GM21786 (cell line): ENCODE data around the gene TSPAN3.
A peak's percentile ranks its signal among the peaks of the same experiment; 100 is the strongest.

Source experiments
- ATAC-seq: cut with Tn5 transposase; IDR thresholded peaks from one replicate; pipeline ENCODE4 v1.9.1; 2021; ENCODE audit not compliant: unreplicated experiment

TSPAN3 gene

GRCh38 chr15:77025083-77025901 is 45.6 kb downstream of the TSPAN3 start:
- ATAC-seq: no peak

- no peak for ATAC-seq
Observed at GRCh38 chr15:77024273-77025082, 46.4 kb downstream of the TSPAN3 start.

GRCh38 chr15:77023576-77024272 is 47.2 kb downstream of the TSPAN3 start:
- no peak for ATAC-seq

- no peak for ATAC-seq
Observed at GRCh38 chr15:77022646-77023575, 48.0 kb downstream of the TSPAN3 start.

GRCh38 chr15:77021803-77022381 is 49.0 kb downstream of the TSPAN3 start:
- ATAC-seq: no peak

GRCh38 chr15:77021088-77021481 is 49.8 kb downstream of the TSPAN3 start:
- ATAC-seq: no peak

- no peak for ATAC-seq
Observed at GRCh38 chr15:77020348-77021087, 50.4 kb downstream of the TSPAN3 start.

- ATAC-seq: no peak
Observed at GRCh38 chr15:77019521-77020331, 51.2 kb downstream of the TSPAN3 start.

GRCh38 chr15:77018796-77019505 is 52.0 kb downstream of the TSPAN3 start:
- no peak for ATAC-seq

GRCh38 chr15:77017761-77018720 is 52.9 kb downstream of the TSPAN3 start:
- no peak for ATAC-seq

GRCh38 chr15:77017091-77017660 is 53.7 kb downstream of the TSPAN3 start:
- ATAC-seq: no peak

GRCh38 chr15:77016321-77016695 is 54.6 kb downstream of the TSPAN3 start:
- no peak for ATAC-seq

- no peak for ATAC-seq
Observed at GRCh38 chr15:77015646-77016320, 55.1 kb downstream of the TSPAN3 start.

- peak; percentile 51 for ATAC-seq
Observed at GRCh38 chr15:77014132-77015081, 56.5 kb downstream of the TSPAN3 start.

GRCh38 chr15:77013776-77014131 is 57.2 kb downstream of the TSPAN3 start:
- ATAC-seq: peak; percentile 49
